Inflammatory macrophage treated with lipopolysaccharide for 4 hours (primary cell): ENCODE measurements around the gene OSTF1.

Experiments
- DNase-seq: peaks from one replicate; pipeline ENCODE4 v3.0.0-alpha.2; 2020

OSTF1 gene

DNA sequence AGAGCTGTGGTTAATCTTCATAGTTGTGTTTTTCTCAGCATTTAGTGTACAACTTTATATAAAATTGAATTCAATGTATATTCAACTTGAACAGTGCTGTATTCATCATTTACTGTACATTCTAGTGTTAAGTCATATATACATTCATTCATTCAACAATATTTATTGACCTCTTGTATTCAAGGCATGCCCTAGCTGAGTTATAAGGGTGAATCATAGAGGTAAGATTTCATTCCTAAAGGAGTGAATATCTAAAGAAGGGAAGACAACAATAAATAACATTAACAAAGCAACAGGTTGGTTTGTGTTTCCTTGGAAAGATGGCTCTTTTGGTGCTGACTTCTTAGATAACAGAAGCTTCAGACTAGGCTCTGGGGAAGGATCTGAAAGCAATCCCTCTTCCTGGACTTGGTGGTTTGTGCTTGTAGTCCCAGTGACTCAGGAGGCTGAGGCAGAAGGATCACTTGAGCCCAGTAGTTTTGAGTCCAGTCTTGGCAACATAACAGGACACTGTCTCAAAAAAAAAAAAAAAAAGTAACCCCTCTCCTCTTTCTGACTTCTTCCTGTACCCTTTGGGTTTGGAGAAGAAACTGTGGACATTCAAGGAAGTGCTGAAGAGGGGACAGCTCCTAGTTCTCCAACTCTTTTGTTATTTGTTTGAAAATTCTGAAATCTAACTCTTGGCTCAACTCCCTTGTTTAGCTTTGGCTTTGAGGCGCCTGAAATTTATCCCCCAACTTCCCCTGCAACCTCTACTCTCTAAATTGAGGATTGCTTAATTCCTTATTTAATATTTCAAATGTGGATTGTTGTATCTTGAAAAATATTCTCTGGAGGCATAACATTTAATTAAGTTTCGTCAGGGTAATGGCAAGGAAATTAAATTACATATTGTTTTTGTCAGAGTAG lies 80.2 kb downstream of the OSTF1 start:
- no peak for DNase-seq

DNA sequence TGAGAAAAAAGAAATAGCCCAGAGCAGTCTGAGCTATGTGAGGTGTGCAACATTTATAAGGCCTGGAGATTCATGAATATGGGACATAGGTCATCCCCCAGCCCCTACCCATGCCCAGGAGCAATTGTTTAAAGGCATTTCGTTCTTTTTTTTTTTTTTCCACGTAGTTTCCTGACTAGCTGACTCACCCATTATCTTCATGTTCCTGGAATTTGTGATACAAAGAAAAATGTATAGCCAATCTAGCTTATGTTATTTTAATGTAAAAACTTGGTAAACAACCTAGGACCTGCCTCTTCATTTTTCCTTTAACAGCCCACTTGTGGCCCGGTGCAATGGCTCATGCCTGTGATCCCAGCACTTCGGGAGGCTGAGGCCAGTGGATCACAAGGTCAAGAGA lies 81.3 kb downstream of the OSTF1 start:
- no peak for DNase-seq

DNA sequence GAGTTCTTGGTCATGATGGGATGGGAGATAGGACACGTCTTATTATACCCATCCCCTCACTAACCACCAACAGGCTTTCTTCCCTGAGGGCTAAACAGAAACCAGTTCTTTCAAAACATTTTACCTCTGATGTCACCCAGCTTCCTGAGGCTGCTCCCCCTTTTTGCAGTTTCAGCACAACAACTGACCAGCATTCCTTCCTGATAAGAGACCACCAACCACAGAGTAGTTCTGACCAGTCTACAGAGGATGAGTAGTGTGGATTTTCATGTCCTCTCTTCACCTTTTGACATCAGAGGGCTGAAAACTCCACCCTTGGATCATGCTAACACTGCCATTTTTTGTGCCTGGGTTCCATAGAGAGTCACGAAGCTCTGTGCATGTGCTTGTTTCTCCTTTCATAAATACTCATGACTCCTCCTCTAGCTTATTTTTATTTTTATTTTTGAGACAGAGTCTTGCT lies 82.6 kb downstream of the OSTF1 start:
- no peak for DNase-seq

DNA sequence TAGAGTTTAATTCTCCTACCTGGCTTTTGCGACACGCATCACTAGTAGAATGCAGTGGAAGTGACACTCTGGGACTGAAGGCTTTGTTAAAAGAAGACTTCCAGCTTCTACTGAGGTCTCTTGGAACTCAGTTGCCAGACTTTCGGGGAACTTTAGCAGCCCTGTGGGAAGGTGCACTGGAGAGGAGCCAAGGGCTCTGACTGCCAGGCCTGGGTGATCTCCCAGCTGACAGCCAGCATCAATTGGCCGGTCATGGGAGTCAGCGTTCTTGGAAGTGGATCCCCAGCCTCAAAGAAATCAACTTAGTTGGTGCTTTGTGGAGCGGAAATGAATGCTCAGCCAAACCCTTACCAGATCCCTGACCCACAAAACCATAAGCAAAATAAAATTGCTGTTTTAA lies 87.1 kb downstream of the OSTF1 start:
- no peak for DNase-seq

DNA sequence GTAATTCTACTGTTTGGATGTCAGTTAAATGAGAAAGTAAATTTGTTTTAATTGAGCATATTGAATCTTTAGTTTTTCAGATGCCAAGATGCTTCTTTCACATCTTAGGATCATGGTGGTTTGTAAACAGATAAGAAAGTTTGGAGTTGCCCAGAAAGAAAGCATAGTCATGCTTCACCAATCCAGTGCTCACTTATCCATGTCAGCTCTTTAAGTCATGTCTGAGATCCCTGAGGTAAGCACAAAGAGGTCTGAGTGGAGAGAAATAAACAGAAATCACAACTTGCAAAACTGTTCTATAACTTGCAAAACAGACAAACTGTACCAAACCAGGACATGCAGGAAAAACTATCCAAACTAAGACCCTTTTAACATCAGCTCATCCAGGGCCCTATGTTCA lies 87.7 kb downstream of the OSTF1 start:
- DNase-seq: no peak

DNA sequence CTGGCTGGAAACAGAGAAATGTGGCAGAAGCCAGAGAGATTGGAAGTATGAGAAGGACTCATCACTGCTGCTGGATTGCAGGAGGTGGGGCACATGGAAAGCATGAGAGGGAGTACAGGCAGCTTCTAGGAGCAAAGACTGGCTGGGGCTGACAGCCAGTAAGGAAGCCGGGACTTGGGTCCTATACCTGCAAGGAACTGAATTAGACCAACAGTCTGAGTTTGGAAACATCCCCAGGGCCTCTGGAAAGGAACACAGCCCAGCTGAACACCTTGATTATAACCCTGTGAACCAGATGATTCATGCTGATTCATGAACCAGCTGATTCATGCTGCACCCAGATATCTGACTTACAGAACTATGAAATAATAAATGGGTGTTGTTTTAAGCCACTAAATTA lies 93.4 kb downstream of the OSTF1 start:
- peak; percentile 5 for DNase-seq

DNA sequence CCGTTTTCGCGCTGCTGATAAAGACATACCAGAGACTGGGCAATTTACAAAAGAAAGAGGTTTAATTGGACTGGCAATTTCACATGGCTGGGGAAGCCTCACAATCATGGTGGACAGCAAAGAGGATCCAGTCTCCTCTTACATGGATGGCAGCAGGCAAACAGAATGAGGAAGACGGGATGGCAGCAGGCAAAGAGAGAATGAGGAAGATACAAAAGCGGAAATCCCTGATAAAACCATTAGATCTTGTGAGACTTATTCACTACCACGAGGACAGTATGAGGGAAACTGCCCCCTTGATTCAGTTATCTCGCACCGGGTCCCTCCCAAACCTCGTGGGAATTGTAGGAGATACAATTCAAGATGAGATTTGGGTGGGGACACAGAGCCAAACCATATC lies 95.0 kb downstream of the OSTF1 start:
- peak; percentile 26 for DNase-seq

DNA sequence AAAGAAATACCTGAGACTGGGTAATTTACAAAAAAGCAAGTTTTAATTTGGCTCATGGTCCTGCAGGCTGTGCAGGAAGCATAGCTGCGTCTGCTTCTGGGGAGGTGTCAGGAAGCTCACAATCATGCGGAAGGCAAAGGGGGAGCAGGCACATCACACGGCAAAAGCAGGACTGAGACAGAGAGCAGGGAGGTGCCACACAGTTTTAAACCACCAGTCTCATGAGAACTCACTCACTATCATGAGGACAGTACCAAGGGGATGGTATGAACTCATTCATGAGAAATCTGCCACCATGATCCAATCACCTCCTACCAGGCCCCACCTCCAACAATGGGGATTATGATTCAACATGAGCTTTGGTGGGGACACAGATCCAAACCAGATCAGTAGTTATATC lies 96.2 kb downstream of the OSTF1 start:
- no peak for DNase-seq

DNA sequence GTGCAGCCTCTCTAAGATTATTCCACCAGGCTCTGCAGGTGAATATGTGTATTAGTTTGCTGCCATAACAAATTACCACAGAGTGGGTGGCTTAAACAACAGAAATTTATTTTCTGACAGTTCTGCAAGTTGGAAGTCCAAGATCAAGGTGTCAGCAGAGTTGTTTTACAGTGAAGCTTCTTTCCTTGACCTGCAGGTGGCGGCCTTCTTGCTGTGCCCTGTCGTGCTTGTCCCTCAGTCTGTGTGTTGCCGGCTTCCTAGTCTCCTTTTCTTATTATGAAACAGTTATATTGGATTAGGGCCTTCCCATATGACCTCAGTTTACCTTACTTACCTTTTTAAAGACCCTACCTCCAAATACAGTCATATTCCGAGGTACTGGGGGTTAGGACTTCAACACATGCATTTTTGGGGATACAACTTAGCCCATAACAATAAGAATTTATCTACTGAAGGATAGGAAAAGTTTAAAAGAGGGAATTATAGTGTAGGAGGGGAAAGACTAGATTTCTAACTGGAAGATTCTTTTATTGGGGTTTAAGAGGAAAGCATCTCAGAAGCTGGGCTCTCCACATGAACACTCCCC lies 97.4 kb downstream of the OSTF1 start:
- peak; percentile 27 for DNase-seq

DNA sequence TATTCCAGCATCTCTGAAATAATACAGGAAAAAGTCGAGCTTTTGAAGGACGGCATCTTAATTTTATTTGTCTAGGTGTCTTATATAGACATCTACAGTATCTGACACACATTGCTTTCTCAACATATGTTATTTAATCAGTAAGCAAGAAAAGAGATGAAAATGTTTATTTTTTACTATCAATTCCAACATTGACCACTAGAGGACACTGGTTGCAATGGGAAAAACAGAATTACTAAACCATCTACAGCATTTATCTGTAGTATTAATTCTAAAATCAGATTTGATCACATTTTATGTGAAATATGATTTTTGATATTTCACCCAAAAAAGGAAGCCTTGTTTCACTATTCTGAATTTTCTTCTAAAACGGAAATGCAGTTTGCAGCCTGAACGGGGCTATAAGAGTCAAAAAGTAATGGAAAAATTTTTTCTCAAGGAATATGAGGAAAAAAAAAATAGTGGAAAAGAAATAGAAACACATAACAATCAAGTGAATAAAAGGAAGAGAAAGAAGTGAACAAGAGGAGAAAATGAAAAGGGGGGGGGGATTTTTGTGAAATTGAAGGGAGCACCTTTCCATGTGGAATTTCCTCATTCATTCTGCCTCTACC lies 98.6 kb downstream of the OSTF1 start:
- peak; percentile 13 for DNase-seq

DNA sequence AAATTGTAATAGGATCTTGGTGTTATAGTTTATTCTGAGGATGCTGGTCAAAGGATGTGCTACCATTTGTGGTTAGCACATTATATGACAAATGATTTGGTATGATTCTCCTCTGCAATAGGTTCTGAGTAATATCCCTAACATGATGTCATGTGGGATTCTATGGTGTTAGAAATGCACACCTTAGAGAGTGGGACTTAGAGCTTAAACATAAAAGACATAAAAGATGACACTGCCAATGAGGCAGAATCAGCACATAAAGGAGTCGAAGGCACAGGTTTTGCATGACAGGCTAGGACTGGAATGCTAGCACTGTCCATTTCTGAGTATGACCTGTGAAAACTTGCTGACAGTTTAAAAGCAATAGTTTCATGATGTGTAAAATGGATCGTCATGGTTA lies 100.4 kb downstream of the OSTF1 start:
- no peak for DNase-seq

DNA sequence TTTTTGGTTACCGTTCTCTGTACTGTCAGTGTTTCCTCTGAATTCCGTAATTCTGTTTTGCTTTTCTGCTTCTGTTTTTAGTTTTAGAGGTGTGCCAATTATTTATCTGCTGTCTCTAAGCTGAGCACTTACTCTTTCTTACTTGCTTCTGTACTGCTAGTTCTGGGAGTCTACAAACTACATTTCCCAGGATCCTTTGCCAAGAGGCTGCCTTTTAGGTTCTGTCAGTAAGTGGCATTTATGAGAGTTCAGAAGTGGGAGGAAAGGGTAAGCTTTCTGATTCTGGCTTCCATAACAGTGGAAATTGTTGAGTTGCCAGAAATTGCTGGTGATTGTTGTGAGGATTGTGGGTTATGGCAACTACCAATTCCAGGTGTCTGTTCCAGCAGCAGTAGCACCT lies 102.4 kb downstream of the OSTF1 start:
- DNase-seq: no peak
